ENCODE results near the gene NTNG2.

NTNG2 gene

GRCh38 chr9:132136151-132136780 lies 25.6 kb upstream of the NTNG2 start:
- Histone ChIP-seq H3K4me2 (ENCODE audit: low read depth, low read length, poor library complexity, severe bottlenecking) (no peak overlapping the region), H3K9ac (ENCODE audit: low read length) (no peak overlapping the region), H3K9me3 (ENCODE audit: insufficient read depth, low read length) (no peaks in the 10 kb centered on the region), H2AFZ (ENCODE audit: low read depth, low read length, severe bottlenecking) (no peak overlapping the region), H4K20me1 (ENCODE audit: low read depth, low read length) (no peaks in the 10 kb centered on the region), H3K79me2 (ENCODE audit: insufficient read depth, low read length) (no peaks in the 10 kb centered on the region), H3K36me3 (ENCODE audit: low read length) (no peaks in the 10 kb centered on the region), H3F3A (ENCODE audit: insufficient read depth) (no peaks in the 10 kb centered on the region), H3K27ac (ENCODE audit: low read depth, low read length) (no peak overlapping the region), H3K4me3 (ENCODE audit: insufficient read depth, low read length, poor library complexity, severe bottlenecking) (no peak overlapping the region), H3K27me3 (ENCODE audit: low read length) (no peaks in the 10 kb centered on the region), H3K9me2 (replicated peaks; ENCODE audit: insufficient read depth, low read length) (no peaks in the 10 kb centered on the region)
- TF ChIP-seq, protein P1, sequence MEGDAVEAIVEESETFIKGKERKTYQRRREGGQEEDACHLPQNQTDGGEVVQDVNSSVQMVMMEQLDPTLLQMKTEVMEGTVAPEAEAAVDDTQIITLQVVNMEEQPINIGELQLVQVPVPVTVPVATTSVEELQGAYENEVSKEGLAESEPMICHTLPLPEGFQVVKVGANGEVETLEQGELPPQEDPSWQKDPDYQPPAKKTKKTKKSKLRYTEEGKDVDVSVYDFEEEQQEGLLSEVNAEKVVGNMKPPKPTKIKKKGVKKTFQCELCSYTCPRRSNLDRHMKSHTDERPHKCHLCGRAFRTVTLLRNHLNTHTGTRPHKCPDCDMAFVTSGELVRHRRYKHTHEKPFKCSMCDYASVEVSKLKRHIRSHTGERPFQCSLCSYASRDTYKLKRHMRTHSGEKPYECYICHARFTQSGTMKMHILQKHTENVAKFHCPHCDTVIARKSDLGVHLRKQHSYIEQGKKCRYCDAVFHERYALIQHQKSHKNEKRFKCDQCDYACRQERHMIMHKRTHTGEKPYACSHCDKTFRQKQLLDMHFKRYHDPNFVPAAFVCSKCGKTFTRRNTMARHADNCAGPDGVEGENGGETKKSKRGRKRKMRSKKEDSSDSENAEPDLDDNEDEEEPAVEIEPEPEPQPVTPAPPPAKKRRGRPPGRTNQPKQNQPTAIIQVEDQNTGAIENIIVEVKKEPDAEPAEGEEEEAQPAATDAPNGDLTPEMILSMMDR (IDR thresholded peaks at IDR 0.05; ENCODE audit: insufficient read depth, low read length, poor library complexity, severe bottlenecking) = no peak
- no peak for TF ChIP-seq EZH2phosphoT487 (conservative IDR thresholded peaks at IDR 0.05; ENCODE audit: low read length)

DNA sequence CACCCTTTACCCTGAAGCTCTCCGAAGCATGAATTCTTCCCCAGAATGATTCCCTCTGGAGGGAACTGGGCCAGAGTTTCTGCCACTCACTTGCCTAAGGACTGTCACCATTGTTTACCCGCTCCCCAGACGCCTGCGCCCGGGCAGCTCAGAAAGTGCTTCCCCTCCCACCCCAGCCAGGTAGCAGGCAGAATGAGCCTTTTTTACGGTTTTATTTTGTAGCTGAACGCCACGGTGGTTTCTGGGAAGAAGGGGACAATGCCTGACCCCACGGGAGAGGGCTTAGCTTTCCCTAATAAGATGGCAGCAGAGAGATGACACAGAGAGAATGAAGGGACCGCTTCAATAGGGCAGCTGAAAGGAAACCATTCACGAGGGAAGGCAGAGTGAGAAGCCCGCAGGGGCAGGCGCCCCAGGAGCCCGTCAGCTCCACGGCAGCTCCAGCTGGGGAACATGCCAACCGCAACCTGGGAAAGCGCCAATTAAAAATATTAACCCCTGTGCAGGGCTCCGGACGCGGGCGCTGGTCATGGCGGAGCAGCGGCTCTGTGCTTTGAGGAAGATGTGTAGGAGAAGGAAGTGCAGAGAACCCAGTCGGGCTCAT lies 20.4 kb upstream of the NTNG2 start:
- H3K4me2 ChIP-seq (ENCODE audit: low read depth, low read length, poor library complexity, severe bottlenecking) = no peak overlapping the region
- H2AFZ ChIP-seq (ENCODE audit: low read depth, low read length, severe bottlenecking) = no peak overlapping the region

DNA sequence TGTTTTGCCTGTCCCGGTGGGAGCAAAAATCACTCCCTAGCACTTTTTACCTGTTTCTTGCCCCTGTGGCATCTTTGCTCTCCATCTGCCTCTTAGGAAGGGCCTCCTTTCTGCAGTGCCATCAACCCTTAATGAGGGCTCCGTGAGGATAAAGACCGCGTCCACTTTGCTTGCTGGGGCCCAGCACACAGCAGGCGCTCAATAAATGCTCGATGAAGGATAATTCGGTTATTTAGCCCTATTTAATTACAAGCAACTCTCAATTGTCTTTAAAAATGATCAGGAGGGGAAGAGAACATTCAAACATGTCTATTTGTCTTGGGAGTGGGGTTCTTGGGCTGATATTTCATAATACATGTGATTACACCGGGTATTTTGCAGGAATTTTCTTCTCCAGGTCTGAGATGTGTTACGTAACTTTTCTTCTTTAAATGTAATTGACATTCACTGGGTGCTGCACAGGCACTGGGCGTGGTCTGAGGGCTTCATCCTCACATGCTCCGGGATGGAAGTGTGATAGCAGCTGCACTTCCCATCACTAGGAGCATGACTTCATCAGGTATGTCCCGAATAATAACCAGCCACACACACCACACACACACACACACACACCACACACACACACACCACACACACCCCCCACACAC lies 19.8 kb upstream of the NTNG2 start:
- Histone ChIP-seq H3K36me3 (ENCODE audit: low read length) (no peaks in the 10 kb centered on the region), H3K9me2 (replicated peaks; ENCODE audit: insufficient read depth, low read length) (no peaks in the 10 kb centered on the region), H3K4me2 (ENCODE audit: low read depth, low read length, poor library complexity, severe bottlenecking) (no peak overlapping the region), H2AFZ (ENCODE audit: low read depth, low read length, severe bottlenecking) (no peak overlapping the region), H3F3A (ENCODE audit: insufficient read depth) (no peaks in the 10 kb centered on the region), H3K27me3 (ENCODE audit: low read length) (no peaks in the 10 kb centered on the region), H4K20me1 (ENCODE audit: low read depth, low read length) (no peaks in the 10 kb centered on the region), H3K27ac (ENCODE audit: low read depth, low read length) (no peak overlapping the region), H3K9ac (ENCODE audit: low read length) (no peak overlapping the region), H3K79me2 (ENCODE audit: insufficient read depth, low read length) (no peaks in the 10 kb centered on the region), H3K4me3 (ENCODE audit: insufficient read depth, low read length, poor library complexity, severe bottlenecking) (no peak overlapping the region), H3K9me3 (ENCODE audit: insufficient read depth, low read length) (no peaks in the 10 kb centered on the region)
- TF ChIP-seq, protein P1 (IDR thresholded peaks at IDR 0.05; ENCODE audit: insufficient read depth, low read length, poor library complexity, severe bottlenecking) = no peak
- TF ChIP-seq EZH2phosphoT487 (conservative IDR thresholded peaks at IDR 0.05; ENCODE audit: low read length) = no peak

More for the DNA sequence above, 20.4 kb upstream of the NTNG2 start:
- no peak for TF ChIP-seq EZH2phosphoT487 (conservative IDR thresholded peaks at IDR 0.05; ENCODE audit: low read length)
- TF ChIP-seq, protein P1 (IDR thresholded peaks at IDR 0.05; ENCODE audit: insufficient read depth, low read length, poor library complexity, severe bottlenecking) = no peak
- H3K36me3 ChIP-seq (ENCODE audit: low read length) = no peaks in the 10 kb centered on the region
- no peak overlapping the region for H3K27ac ChIP-seq (ENCODE audit: low read depth, low read length)
- no peaks in the 10 kb centered on the region for H3K27me3 ChIP-seq (ENCODE audit: low read length)
- no peak overlapping the region for H3K4me3 ChIP-seq (ENCODE audit: insufficient read depth, low read length, poor library complexity, severe bottlenecking)
- H3K79me2 ChIP-seq (ENCODE audit: insufficient read depth, low read length) = no peaks in the 10 kb centered on the region
- H3K9me2 ChIP-seq (replicated peaks; ENCODE audit: insufficient read depth, low read length) = no peaks in the 10 kb centered on the region
- H3K9me3 ChIP-seq (ENCODE audit: insufficient read depth, low read length) = no peaks in the 10 kb centered on the region
- no peaks in the 10 kb centered on the region for H4K20me1 ChIP-seq (ENCODE audit: low read depth, low read length)
- H3F3A ChIP-seq (ENCODE audit: insufficient read depth) = no peaks in the 10 kb centered on the region
- H3K9ac ChIP-seq (ENCODE audit: low read length) = no peak overlapping the region

Data from SU-DHL-6 (cell line).